HepG2 (cell line): ENCODE measurements around the gene EIF3A. TPM values are rescaled to one million over a fixed set of nuclear protein-coding genes. Genes with fewer than 3 reads are reported as not detected.

Source experiments
- CEBPG ChIP-seq: IDR thresholded peaks from 2 replicates; pipeline ENCODE4 v1.6.1; 2016
- DMAP1 ChIP-seq: IDR thresholded peaks from 2 replicates; pipeline ENCODE4 v1.6.1; 2016
- EZH2 ChIP-seq: conservative IDR thresholded peaks from 2 replicates; pipeline ENCODE4 v1.6.1; 2012; ENCODE audit warnings: mild to moderate bottlenecking, low read depth, low read length, moderate library complexity
- IRF2 ChIP-seq: IDR thresholded peaks from 2 replicates; pipeline ENCODE4 v1.6.1; 2018; ENCODE audit warnings: missing genetic modification reagents, missing compliant biosample characterization
- KDM5A ChIP-seq: fragments of 200-600 bp; sonication (generic); IDR thresholded peaks from 2 replicates; pipeline ENCODE4 v1.7.0; 2018; ENCODE audit warnings: antibody characterized with exemption, mild to moderate bottlenecking, low read length, borderline replicate concordance
- MLLT10 ChIP-seq: sonication (generic); formaldehyde crosslinking; IDR thresholded peaks from 2 replicates; pipeline ENCODE4 v1.4.0; 2020; ENCODE audit warnings: missing genetic modification reagents
- PBX2 ChIP-seq: IDR thresholded peaks from 2 replicates; pipeline ENCODE4 v1.6.1; 2016; ENCODE audit warnings: control low read depth
- PREB ChIP-seq: sonication (generic); formaldehyde crosslinking; IDR thresholded peaks from 2 replicates; pipeline ENCODE4 v1.4.0; 2020; ENCODE audit warnings: missing genetic modification reagents
- SAFB2 ChIP-seq: sonication (generic); formaldehyde crosslinking; IDR thresholded peaks from 2 replicates; pipeline ENCODE4 v1.5.1; 2020; ENCODE audit warnings: missing genetic modification reagents, low read depth, mild to moderate bottlenecking, borderline replicate concordance
- TAF1 ChIP-seq: sonication (generic); formaldehyde crosslinking; IDR thresholded peaks from 2 replicates; pipeline ENCODE4 v1.4.0; 2020; ENCODE audit warnings: missing genetic modification reagents
- ZBED4 ChIP-seq: sonication (generic); formaldehyde crosslinking; IDR thresholded peaks from 2 replicates; pipeline ENCODE4 v1.4.0; 2020; ENCODE audit warnings: missing genetic modification reagents, borderline replicate concordance
- ZMAT3 ChIP-seq: sonication (generic); formaldehyde crosslinking; conservative IDR thresholded peaks from 2 replicates; pipeline ENCODE4 v1.7.0; 2021; ENCODE audit warnings: missing genetic modification reagents
- ZNF138 ChIP-seq: sonication (generic); formaldehyde crosslinking; IDR thresholded peaks from 2 replicates; pipeline ENCODE4 v1.5.0; 2020; ENCODE audit warnings: mild to moderate bottlenecking, low read depth, missing genetic modification reagents
- ZNF501 ChIP-seq: sonication (generic); formaldehyde crosslinking; IDR thresholded peaks from 2 replicates; pipeline ENCODE4 v1.5.1; 2020; ENCODE audit warnings: mild to moderate bottlenecking, moderate library complexity, missing genetic modification reagents
- ZNF552 ChIP-seq: sonication (generic); formaldehyde crosslinking; IDR thresholded peaks from 2 replicates; pipeline ENCODE4 v1.9.0; 2022; ENCODE audit warnings: missing genetic modification reagents, mild to moderate bottlenecking, borderline replicate concordance
- ZNF607 ChIP-seq: sonication (generic); formaldehyde crosslinking; IDR thresholded peaks from 2 replicates; pipeline ENCODE4 v1.5.1; 2020; ENCODE audit warnings: missing genetic modification reagents, mild to moderate bottlenecking, borderline replicate concordance
- ZNF646 ChIP-seq: sonication (generic); formaldehyde crosslinking; IDR thresholded peaks from 2 replicates; pipeline ENCODE4 v1.9.0; 2021; ENCODE audit warnings: mild to moderate bottlenecking, missing genetic modification reagents
- polyA plus RNA-seq, 8 experiments: library from polyadenylated mRNA; depleted of rRNA in 3 of 8; stranded (reverse) in 7 of 8; unstranded in 1 of 8; fragments of >200 nt; fragmentation: Illumina TruSeq in 4 of 8; extraction: Trizol in 4 of 8; gene quantifications; 2 replicates each; pipeline versions ENCODE4 v1.2.1 to v1.2.3, GENCODE V29; 2011 to 2016; ENCODE audit warnings: low read depth in 4 of 8, missing spikeins in 1 of 8, mixed read lengths in 1 of 8; ENCODE audit not compliant: insufficient read depth in 1 of 8
- total RNA-seq, 5 experiments: library from RNA; depleted of rRNA; stranded (reverse); fragments of >200 nt; fragmentation: Illumina TruSeq; extraction: Trizol; gene quantifications; 2 replicates each; pipeline ENCODE4 v1.2.3, GENCODE V29; 2016; ENCODE audit warnings: low read depth in 1 of 5

EIF3A gene
- total and polyA plus RNA-seq, 2 of the 13 experiments (the other 11 are each of a cell fraction or from before 2014, with no cell fraction given): 25.6 to 117 TPM

GRCh38 chr10:119030421-119031250 is 50.0 kb downstream of the EIF3A start (continued):
- TF ChIP-seq PREB (CRISPR knock-in tag) (no peak), ZNF607 (CRISPR knock-in tag) (no peak; the same call in 1 of the 2 replicates), CEBPG (CRISPR knock-in tag) (no peak), ZNF501 (CRISPR knock-in tag) (no peak), PBX2 (no peak), KDM5A (no peak), DMAP1 (CRISPR knock-in tag) (no peak; the same call in 1 of the 2 replicates), SAFB2 (CRISPR knock-in tag) (no peak), MLLT10 (CRISPR knock-in tag) (no peak), EZH2 (no peak), ZNF646 (CRISPR knock-in tag) (no peak), ZNF138 (no peak), ZMAT3 (no peak), IRF2 (CRISPR knock-in tag) (no peak), ZNF552 (CRISPR knock-in tag) (no peak), ZBED4 (CRISPR knock-in tag) (no peak), TAF1 (CRISPR knock-in tag) (no peak)
